Gastroesophageal sphincter (tissue), 4 donors: ENCODE measurements around the gene MXD1. TPM values are rescaled to one million over a fixed set of nuclear protein-coding genes. Genes with fewer than 3 reads are reported as not detected.

Experiments used
- ATAC-seq: fragments of 150-250 bp; one replicate; pipeline ENCODE4 v1.9.1; 2016; ENCODE audit warnings: mild to moderate bottlenecking, moderate library complexity
- H3K27ac ChIP-seq, 4 donors: fragments of 200-600 bp; sonication (generic) in 3 of 4; 1 replicate in 3 of 4; 2 replicates in 1 of 4; pipeline ENCODE4 v1.5.1; 2016 to 2019
- H3K27me3 ChIP-seq: fragments of 200-600 bp; sonication (generic); one replicate; pipeline ENCODE4 v1.5.1; 2019
- H3K36me3 ChIP-seq, 2 donors: fragments of 200-600 bp; sonication (generic); one replicate each; pipeline ENCODE4 v1.5.1; 2019; ENCODE audit warnings: control low read depth in 1 of 2
- H3K4me1 ChIP-seq, 3 donors: fragments of 200-600 bp; sonication (generic); 1 replicate in 2 of 3; 2 replicates in 1 of 3; pipeline ENCODE4 v1.5.1; 2016 to 2019; ENCODE audit warnings: control low read depth in 2 of 3
- H3K4me3 ChIP-seq, 2 donors: fragments of 200-600 bp; sonication (generic); one replicate each; pipeline ENCODE4 v1.5.1; 2019; ENCODE audit warnings: mild to moderate bottlenecking in 1 of 2, moderate library complexity in 1 of 2
- H3K9me3 ChIP-seq, 3 donors: fragments of 200-600 bp; sonication (generic); one replicate each; pipeline ENCODE4 v1.5.1; 2017 to 2019; ENCODE audit warnings: control low read depth in 2 of 3
- CTCF ChIP-seq, 4 experiments: fragments of 200-600 bp in 2 of 4; fragments of 450-650 bp in 2 of 4; sonication (generic) in 1 of 4; IDR thresholded peaks; one replicate each; pipeline ENCODE4 v1.5.1; 2017 to 2019; ENCODE audit warnings: antibody characterized with exemption in 4 of 4, mild to moderate bottlenecking in 2 of 4, moderate library complexity in 2 of 4
- EP300 ChIP-seq: sonication (generic); formaldehyde crosslinking; IDR thresholded peaks from one replicate; pipeline ENCODE4 v1.6.1; 2017; ENCODE audit warnings: antibody characterized with exemption, mild to moderate bottlenecking
- POLR2A ChIP-seq, 2 donors: fragments of 450-650 bp; IDR thresholded peaks; one replicate each; pipeline ENCODE4 v1.6.1; 2017; ENCODE audit warnings: antibody characterized with exemption in 2 of 2, mild to moderate bottlenecking in 2 of 2, moderate library complexity in 1 of 2
- POLR2AphosphoS5 ChIP-seq: sonication (generic); formaldehyde crosslinking; IDR thresholded peaks from one replicate; pipeline ENCODE4 v1.6.1; 2017; ENCODE audit warnings: antibody characterized with exemption
- WGBS, 2 donors: methylation state at CpG; one replicate each; pipeline ENCODE4 v1.1.5; 2018; ENCODE audit warnings: low coverage in 1 of 2; 5-methylcytosine and 5-hydroxymethylcytosine counted together
- total RNA-seq, 4 donors: library from RNA; depleted of rRNA; stranded (reverse); fragments of >200 nt; gene quantifications; one replicate each; pipeline ENCODE4 v1.1.0, GENCODE V29; 2016

The MXD1 gene
- total RNA-seq, 4 donors from 2014 or later = 10.5 to 15.6 (median 13.3) TPM

DNA sequence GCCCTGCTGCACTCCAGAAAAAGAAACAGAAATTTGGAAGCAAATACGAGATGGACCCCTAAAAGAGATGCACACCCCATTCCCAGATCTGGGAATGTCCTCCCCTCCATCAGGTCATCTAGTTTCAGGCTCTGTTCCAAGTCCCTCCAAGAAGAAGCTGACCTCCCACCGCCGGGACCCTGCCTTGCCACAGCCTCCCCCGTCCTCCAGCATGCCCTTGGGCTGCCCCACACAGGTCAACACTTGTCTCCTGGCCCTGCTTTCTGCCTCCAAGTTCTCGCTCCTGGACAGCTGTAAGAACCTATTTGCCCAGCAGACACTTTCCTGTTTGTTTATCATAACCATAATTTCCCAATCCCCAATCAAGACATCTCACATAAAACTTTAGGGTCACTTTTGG lies 44.5 kb downstream of the MXD1 start:
- Histone ChIP-seq H3K27ac (no peak overlapping the region), H3K36me3 (no peaks in the 10 kb centered on the region), H3K9me3 (no peaks in the 10 kb centered on the region), H3K27me3 (no peaks in the 10 kb centered on the region), H3K4me3 (no peak overlapping the region), H3K4me1 (no peaks in the 10 kb centered on the region)
- TF ChIP-seq POLR2A (IDR thresholded peaks at IDR 0.05) (no peak), POLR2AphosphoS5 (no peak), CTCF (IDR thresholded peaks at IDR 0.05) (no peak), EP300 (no peak)
- 40 to 65% methylated on average over 1 to 4 of the region's 5 CpGs for WGBS, 2 donors
- no peak for ATAC-seq

GRCh38 chr2:69960821-69961220 lies 45.9 kb downstream of the MXD1 start:
- H3K27ac ChIP-seq = no peak overlapping the region
- no peaks in the 10 kb centered on the region for H3K4me1 ChIP-seq
- no peak for TF ChIP-seq CTCF (IDR thresholded peaks at IDR 0.05)
- TF ChIP-seq POLR2A (IDR thresholded peaks at IDR 0.05) = no peak
- TF ChIP-seq EP300 = no peak
- TF ChIP-seq POLR2AphosphoS5 = no peak
- no peaks in the 10 kb centered on the region for H3K36me3 ChIP-seq
- no peak for ATAC-seq
- no peak overlapping the region for H3K4me3 ChIP-seq
- H3K27me3 ChIP-seq = no peaks in the 10 kb centered on the region
- no peaks in the 10 kb centered on the region for H3K9me3 ChIP-seq
- 83% methylated on average over 2 of the region's 6 CpGs; no CpG with 5 or more reads in 1 of the 2 donors for WGBS, 2 donors

DNA sequence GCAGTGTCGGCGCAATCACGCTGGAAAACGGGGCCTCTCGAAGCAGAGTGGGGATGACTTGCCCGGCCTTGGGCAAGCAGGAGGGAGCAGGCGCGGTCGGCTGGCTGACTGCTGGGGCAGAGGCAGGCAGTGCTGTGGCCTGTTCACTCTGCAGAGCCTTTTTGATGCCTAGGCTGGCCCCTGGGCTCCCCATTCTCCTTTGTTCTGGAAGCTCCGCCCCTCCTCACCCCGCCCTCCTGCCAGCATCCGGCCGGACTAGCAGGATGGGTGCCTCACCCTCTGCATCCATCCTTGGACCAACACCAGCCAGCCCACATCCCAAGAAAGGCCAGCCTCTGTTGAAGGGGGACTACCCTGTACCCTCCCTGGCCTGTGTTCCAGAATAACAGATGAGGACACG lies 46.6 kb downstream of the MXD1 start, which contains the start of gene ASPRV1:
ASPRV1 (minus strand) TSS at position 136 of the 400 bp plus-strand sequence. CDS start 195 bp downstream, outside the sequence.
- no peaks in the 10 kb centered on the region for H3K27me3 ChIP-seq
- H3K4me1 ChIP-seq = no peaks in the 10 kb centered on the region
- no peak for ATAC-seq
- no peaks in the 10 kb centered on the region for H3K36me3 ChIP-seq
- no peaks in the 10 kb centered on the region for H3K9me3 ChIP-seq
- TF ChIP-seq POLR2A (IDR thresholded peaks at IDR 0.05) (no peak), POLR2AphosphoS5 (no peak), EP300 (no peak), CTCF (IDR thresholded peaks at IDR 0.05) (no peak)
- WGBS, 2 donors = 47% methylated on average over 3 of the region's 14 CpGs; no CpG with 5 or more reads in 1 of the 2 donors
- H3K27ac ChIP-seq = no peak within 1 kb of the TSS
- H3K4me3 ChIP-seq = no peak within 1 kb of the TSS

- 97% methylated on average over 5 of the region's 8 CpGs; no CpG with 5 or more reads in 1 of the 2 donors for WGBS, 2 donors
- H3K4me3 ChIP-seq = no peak overlapping the region
- no peak for TF ChIP-seq EP300
- TF ChIP-seq POLR2AphosphoS5 = no peak
- no peak for TF ChIP-seq POLR2A (IDR thresholded peaks at IDR 0.05)
- TF ChIP-seq CTCF (IDR thresholded peaks at IDR 0.05) = no peak
- H3K36me3 ChIP-seq = no peaks in the 10 kb centered on the region
- no peak for ATAC-seq
- no peaks in the 10 kb centered on the region for H3K4me1 ChIP-seq
- H3K9me3 ChIP-seq = no peaks in the 10 kb centered on the region
- no peaks in the 10 kb centered on the region for H3K27me3 ChIP-seq
- H3K27ac ChIP-seq = no peak overlapping the region
Observed at GRCh38 chr2:69962986-69963730, 48.2 kb downstream of the MXD1 start.

DNA sequence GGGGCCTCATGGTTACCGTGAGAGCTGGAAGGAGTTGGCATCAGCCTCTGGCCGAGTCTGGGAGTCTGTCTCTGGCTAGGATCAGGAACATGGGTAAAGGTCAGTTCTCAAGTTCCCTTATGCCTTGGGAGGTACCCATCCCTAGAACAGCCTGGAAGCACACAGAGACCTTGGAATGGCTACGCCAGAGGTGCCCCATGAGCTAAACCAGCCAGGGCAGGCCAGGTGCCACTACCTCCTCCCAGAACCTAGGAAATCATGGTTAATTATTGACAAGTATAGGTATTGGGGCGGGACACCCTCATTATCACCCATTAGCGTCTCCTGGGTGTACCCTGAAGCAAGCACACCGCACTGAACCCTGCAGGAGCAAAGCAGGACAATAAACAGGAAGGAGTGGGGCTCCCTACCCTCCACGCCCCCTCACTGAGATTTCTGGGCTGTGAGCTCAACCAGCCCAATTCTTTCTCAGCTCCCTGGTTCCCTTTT lies 49.5 kb downstream of the MXD1 start:
- H3K9me3 ChIP-seq = no peaks in the 10 kb centered on the region
- no peaks in the 10 kb centered on the region for H3K4me1 ChIP-seq
- 90 to 100% methylated on average over 4 of the region's 7 CpGs for WGBS, 2 donors
- no peak for ATAC-seq
- TF ChIP-seq CTCF (IDR thresholded peaks at IDR 0.05) (no peak), POLR2A (IDR thresholded peaks at IDR 0.05) (no peak), EP300 (no peak), POLR2AphosphoS5 (no peak)
- H3K36me3 ChIP-seq = no peaks in the 10 kb centered on the region
- no peaks in the 10 kb centered on the region for H3K27me3 ChIP-seq
- no peak overlapping the region for H3K4me3 ChIP-seq
- H3K27ac ChIP-seq = no peak overlapping the region
